WTC11 (cell line): ENCODE measurements around the gene PDE6B. TPM values are rescaled to one million over a fixed set of nuclear protein-coding genes. Genes with fewer than 3 reads are reported as not detected.
"Not testable (repeated sequence)": the region's sequence is repeated elsewhere in the genome, so short reads cannot be mapped to it uniquely, and the experiment has no call there.

Experiments
- ATAC-seq: fragments of 200-7000 bp; cut with Tn5 transposase; 2 replicates; pipeline ENCODE4 v1.10.0; 2021; ENCODE audit warnings: mild to moderate bottlenecking, moderate library complexity
- CTCF ChIA-PET: fragments of 300-600 bp; sonication (Branson Sonifier 250); formaldehyde crosslinking; loops from one replicate; lab custom pipeline; 2021; ENCODE audit warnings: antibody characterized with exemption; lab: Charles Lee
- POLR2A ChIA-PET: fragments of 350-600 bp; sonication (Branson Sonifier 250); formaldehyde crosslinking; loops from one replicate; lab custom pipeline; 2021; ENCODE audit warnings: antibody characterized with exemption; lab: Charles Lee
- DNase-seq: peaks from one replicate; pipeline ENCODE4 v3.0.0; 2021; ENCODE audit warnings: low spot score
- H3K27ac Mint-ChIP-seq: 2 replicates; pipeline ENCODE4 v1.8.0; 2021; ENCODE audit warnings: mixed read lengths
- H3K27me3 Mint-ChIP-seq: 2 replicates; pipeline ENCODE4 v1.8.0; 2021; ENCODE audit warnings: low read depth, mild to moderate bottlenecking, moderate library complexity, mixed read lengths
- H3K36me3 Mint-ChIP-seq: 2 replicates; pipeline ENCODE4 v1.8.0; 2021; ENCODE audit warnings: mixed read lengths
- H3K4me1 Mint-ChIP-seq: 2 replicates; pipeline ENCODE4 v1.8.0; 2022; ENCODE audit warnings: mixed read lengths
- H3K4me3 Mint-ChIP-seq: 2 replicates; pipeline ENCODE4 v1.8.0; 2021; ENCODE audit warnings: mild to moderate bottlenecking, moderate library complexity, mixed read lengths
- H3K9me3 Mint-ChIP-seq: 2 replicates; pipeline ENCODE4 v1.8.0; 2021; ENCODE audit warnings: mixed read lengths
- E2F1 ChIP-seq: sonication (generic); formaldehyde crosslinking; IDR thresholded peaks from 2 replicates; pipeline ENCODE4 v1.8.0; 2022; ENCODE audit warnings: mild to moderate bottlenecking, missing genetic modification reagents
- ELF4 ChIP-seq: sonication (generic); formaldehyde crosslinking; IDR thresholded peaks from 2 replicates; pipeline ENCODE4 v1.8.1; 2022; ENCODE audit warnings: low read depth, mild to moderate bottlenecking, moderate library complexity, missing genetic modification reagents
- FOXP4 ChIP-seq: sonication (generic); formaldehyde crosslinking; IDR thresholded peaks from 2 replicates; pipeline ENCODE4 v1.8.0; 2022; ENCODE audit warnings: mild to moderate bottlenecking, missing genetic modification reagents
- GABPB1 ChIP-seq: sonication (generic); formaldehyde crosslinking; IDR thresholded peaks from 2 replicates; pipeline ENCODE4 v1.8.1; 2023; ENCODE audit warnings: mild to moderate bottlenecking, missing genetic modification reagents
- JAZF1 ChIP-seq: fragments of 250-450 bp; sonication (Bioruptor Pico); IDR thresholded peaks from 2 replicates; pipeline ENCODE4 v1.9.0; 2021; ENCODE audit warnings: moderate library complexity, mild to moderate bottlenecking, inconsistent platforms
- JUN ChIP-seq: sonication (generic); formaldehyde crosslinking; IDR thresholded peaks from 2 replicates; pipeline ENCODE4 v1.8.0; 2023; ENCODE audit warnings: mild to moderate bottlenecking, missing genetic modification reagents
- NFYB ChIP-seq: sonication (generic); formaldehyde crosslinking; conservative IDR thresholded peaks from 2 replicates; pipeline ENCODE4 v1.8.0; 2022; ENCODE audit warnings: low read depth, missing genetic modification reagents
- TP53 ChIP-seq: sonication (generic); formaldehyde crosslinking; IDR thresholded peaks from 2 replicates; pipeline ENCODE4 v1.8.1; 2023; ENCODE audit warnings: mild to moderate bottlenecking, missing genetic modification reagents
- ZNF396 ChIP-seq: fragments of 250-450 bp; sonication (Bioruptor Pico); IDR thresholded peaks from 2 replicates; pipeline ENCODE4 v1.8.0; 2021; ENCODE audit warnings: mild to moderate bottlenecking, moderate library complexity, borderline replicate concordance
- total RNA-seq: library from RNA; stranded (reverse); gene quantifications from 3 replicates; pipeline ENCODE4 v1.2.3, GENCODE V29; 2021
- TF ChIP-seq, protein P1 (sequence below): sonication (generic); formaldehyde crosslinking; IDR thresholded peaks from 2 replicates; pipeline ENCODE4 v1.8.1; 2023; ENCODE audit warnings: mild to moderate bottlenecking, missing genetic modification reagents, moderate library complexity
- TF ChIP-seq, protein P2 (sequence below): sonication (generic); formaldehyde crosslinking; conservative IDR thresholded peaks from 2 replicates; pipeline ENCODE4 v1.8.1; 2022; ENCODE audit warnings: mild to moderate bottlenecking, missing genetic modification reagents
- TF ChIP-seq, protein P3 (sequence below): fragments of 250-450 bp; sonication (Bioruptor Pico); IDR thresholded peaks from 2 replicates; pipeline ENCODE4 v1.9.0; 2021; ENCODE audit warnings: mild to moderate bottlenecking, borderline replicate concordance

The PDE6B gene
- total RNA-seq, 1 experiment from 2014 or later = 7.1 TPM

DNA sequence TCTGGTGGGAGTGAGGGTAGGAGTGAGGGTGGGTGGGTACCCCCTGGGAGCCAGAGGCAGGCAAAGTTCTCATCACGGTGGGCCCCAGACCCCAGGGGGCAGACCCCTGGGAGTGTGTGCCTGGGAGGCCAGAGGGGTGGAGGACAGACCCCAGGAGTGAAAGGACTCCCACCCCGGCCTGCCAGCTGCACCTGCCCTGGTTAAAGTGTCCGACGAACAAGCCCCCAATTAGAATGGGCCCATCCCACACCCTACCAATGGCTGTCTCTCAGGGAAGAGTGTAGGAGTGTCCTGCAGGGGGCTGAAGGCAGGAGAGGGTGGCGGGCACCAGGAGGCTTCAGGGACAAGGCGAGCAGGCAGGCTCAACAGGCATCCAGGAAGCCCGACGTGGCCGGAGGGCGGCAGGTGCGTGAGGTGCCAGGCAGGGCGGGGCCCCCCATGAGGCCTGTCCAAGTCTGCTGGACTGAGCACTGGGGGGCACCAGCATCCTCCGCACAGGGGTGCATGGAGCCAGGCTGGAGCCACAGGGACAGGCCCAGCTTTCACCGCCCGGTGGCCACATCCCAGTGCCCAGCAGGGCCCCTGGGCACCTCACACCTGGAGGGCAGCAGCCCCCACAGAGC is 8.7 kb downstream of the PDE6B start:
- TF ChIP-seq E2F1 = no peak
- TF ChIP-seq NFYB = no peak
- TF ChIP-seq, protein P1, sequence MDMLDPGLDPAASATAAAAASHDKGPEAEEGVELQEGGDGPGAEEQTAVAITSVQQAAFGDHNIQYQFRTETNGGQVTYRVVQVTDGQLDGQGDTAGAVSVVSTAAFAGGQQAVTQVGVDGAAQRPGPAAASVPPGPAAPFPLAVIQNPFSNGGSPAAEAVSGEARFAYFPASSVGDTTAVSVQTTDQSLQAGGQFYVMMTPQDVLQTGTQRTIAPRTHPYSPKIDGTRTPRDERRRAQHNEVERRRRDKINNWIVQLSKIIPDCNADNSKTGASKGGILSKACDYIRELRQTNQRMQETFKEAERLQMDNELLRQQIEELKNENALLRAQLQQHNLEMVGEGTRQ (CRISPR knock-in tag) = no peak
- no peak for TF ChIP-seq JAZF1 (CRISPR knock-in tag)
- Mint-ChIP-seq H3K36me3 (peaks cover 6% of the 10 kb centered on the region; the same call in 1 of the 2 replicates), H3K4me1 (no peaks in the 10 kb centered on the region), H3K27me3 (peaks cover 7% of the 10 kb centered on the region), H3K27ac (no peak overlapping the region), H3K4me3 (no peak overlapping the region), H3K9me3 (peaks cover 22% of the 10 kb centered on the region)
- CTCF ChIA-PET = interaction anchor here (0.6 kb wide), 1 partner anchor 28 kb away, joined by 3 read pairs; no protein-coding TSS in a partner anchor
- ATAC-seq (peak; percentile 44; the same call in 1 of the 2 replicates), DNase-seq (peak; percentile 9)
- POLR2A ChIA-PET = no interaction called here

DNA sequence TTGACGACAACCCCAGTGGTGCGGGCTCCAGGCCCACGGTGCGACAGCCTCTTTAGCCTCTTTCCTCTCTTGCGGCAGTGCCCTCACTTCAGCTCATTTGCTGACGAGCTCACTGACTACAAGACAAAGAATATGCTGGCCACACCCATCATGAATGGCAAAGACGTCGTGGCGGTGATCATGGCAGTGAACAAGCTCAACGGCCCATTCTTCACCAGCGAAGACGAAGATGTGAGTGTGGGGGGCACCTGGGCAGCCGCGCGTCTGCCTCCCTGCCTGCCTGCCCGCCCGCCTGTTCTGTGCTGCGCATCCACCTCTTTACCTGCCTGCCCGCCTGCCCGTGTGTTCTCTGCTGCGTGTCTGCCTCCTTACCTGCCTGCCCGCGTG is 9.2 kb downstream of the PDE6B start:
- ChIA-PET POLR2A (no interaction called here), CTCF (interaction anchor here (0.6 kb wide), 1 partner anchor 28 kb away, joined by 3 read pairs; no protein-coding TSS in a partner anchor)
- Mint-ChIP-seq H3K27ac (no peak overlapping the region), H3K36me3 (peaks cover 6% of the 10 kb centered on the region; the same call in 1 of the 2 replicates), H3K27me3 (peaks cover 7% of the 10 kb centered on the region), H3K4me1 (no peaks in the 10 kb centered on the region), H3K4me3 (no peak overlapping the region), H3K9me3 (peaks cover 22% of the 10 kb centered on the region)
- DNase-seq (peak; percentile 5), ATAC-seq (no peak)
- TF ChIP-seq, protein P2, sequence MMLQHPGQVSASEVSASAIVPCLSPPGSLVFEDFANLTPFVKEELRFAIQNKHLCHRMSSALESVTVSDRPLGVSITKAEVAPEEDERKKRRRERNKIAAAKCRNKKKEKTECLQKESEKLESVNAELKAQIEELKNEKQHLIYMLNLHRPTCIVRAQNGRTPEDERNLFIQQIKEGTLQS (CRISPR knock-in tag) = no peak
- TF ChIP-seq GABPB1 (CRISPR knock-in tag) (no peak), ELF4 (CRISPR knock-in tag) (no peak), ZNF396 (CRISPR knock-in tag) (no peak), TP53 (CRISPR knock-in tag) (no peak), FOXP4 (CRISPR knock-in tag) (no peak), JUN (CRISPR knock-in tag) (no peak)
- TF ChIP-seq, protein P3, sequence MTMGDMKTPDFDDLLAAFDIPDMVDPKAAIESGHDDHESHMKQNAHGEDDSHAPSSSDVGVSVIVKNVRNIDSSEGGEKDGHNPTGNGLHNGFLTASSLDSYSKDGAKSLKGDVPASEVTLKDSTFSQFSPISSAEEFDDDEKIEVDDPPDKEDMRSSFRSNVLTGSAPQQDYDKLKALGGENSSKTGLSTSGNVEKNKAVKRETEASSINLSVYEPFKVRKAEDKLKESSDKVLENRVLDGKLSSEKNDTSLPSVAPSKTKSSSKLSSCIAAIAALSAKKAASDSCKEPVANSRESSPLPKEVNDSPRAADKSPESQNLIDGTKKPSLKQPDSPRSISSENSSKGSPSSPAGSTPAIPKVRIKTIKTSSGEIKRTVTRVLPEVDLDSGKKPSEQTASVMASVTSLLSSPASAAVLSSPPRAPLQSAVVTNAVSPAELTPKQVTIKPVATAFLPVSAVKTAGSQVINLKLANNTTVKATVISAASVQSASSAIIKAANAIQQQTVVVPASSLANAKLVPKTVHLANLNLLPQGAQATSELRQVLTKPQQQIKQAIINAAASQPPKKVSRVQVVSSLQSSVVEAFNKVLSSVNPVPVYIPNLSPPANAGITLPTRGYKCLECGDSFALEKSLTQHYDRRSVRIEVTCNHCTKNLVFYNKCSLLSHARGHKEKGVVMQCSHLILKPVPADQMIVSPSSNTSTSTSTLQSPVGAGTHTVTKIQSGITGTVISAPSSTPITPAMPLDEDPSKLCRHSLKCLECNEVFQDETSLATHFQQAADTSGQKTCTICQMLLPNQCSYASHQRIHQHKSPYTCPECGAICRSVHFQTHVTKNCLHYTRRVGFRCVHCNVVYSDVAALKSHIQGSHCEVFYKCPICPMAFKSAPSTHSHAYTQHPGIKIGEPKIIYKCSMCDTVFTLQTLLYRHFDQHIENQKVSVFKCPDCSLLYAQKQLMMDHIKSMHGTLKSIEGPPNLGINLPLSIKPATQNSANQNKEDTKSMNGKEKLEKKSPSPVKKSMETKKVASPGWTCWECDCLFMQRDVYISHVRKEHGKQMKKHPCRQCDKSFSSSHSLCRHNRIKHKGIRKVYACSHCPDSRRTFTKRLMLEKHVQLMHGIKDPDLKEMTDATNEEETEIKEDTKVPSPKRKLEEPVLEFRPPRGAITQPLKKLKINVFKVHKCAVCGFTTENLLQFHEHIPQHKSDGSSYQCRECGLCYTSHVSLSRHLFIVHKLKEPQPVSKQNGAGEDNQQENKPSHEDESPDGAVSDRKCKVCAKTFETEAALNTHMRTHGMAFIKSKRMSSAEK = no peak

DNA sequence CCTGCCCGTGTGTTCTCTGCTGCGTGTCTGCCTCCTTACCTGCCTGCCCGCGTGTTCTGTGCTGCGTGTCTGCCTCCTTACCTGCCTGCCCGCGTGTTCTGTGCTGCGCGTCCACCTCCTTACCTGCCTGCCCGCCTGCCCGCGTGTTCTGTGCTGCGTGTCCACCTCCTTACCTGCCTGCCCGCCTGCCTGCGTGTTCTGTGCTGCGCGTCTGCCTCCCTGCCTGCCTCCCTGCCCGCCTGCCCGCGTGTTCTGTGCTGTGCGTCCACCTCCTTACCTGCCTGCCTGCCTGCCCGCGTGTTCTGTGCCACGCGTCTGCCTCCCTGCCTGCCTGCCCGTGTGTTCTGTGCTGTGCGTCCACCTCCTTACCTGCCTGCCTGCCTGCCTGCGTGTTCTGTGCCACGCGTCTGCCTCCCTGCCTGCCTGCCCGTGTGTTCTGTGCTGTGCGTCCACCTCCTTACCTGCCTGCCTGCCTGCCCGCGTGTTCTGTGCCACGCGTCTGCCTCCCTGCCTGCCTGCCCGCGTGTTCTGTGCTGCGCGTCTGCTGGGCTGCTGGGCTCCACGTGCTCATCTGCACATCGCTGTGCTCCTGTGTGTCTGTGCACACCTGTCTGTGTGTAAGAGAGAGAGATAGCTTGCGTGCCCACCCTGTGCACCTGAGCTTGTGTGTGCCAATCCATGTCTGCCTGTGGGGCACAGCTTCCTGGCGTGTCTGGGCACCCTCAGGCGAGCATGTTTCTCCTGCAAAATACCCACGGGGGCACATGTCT is 9.9 kb downstream of the PDE6B start:
- H3K36me3 Mint-ChIP-seq, H3K4me3 Mint-ChIP-seq, H3K27me3 Mint-ChIP-seq, CTCF ChIA-PET, ATAC-seq, H3K27ac Mint-ChIP-seq, DNase-seq, POLR2A ChIA-PET, H3K4me1 Mint-ChIP-seq: not testable (repeated sequence)
- H3K9me3 Mint-ChIP-seq = peaks cover 22% of the 10 kb centered on the region
